ENCODE results near the gene TRIO. TPM values are rescaled to one million over a fixed set of nuclear protein-coding genes. Genes with fewer than 3 reads are reported as not detected.

Gene TRIO
- total RNA-seq, 1 donor, result 410 TPM

- H3K4me3 ChIP-seq (ENCODE audit: low read depth, low read length), result no peak overlapping the region
- DNase-seq (ENCODE audit: low read depth), result no peak
- TF ChIP-seq, protein P1, sequence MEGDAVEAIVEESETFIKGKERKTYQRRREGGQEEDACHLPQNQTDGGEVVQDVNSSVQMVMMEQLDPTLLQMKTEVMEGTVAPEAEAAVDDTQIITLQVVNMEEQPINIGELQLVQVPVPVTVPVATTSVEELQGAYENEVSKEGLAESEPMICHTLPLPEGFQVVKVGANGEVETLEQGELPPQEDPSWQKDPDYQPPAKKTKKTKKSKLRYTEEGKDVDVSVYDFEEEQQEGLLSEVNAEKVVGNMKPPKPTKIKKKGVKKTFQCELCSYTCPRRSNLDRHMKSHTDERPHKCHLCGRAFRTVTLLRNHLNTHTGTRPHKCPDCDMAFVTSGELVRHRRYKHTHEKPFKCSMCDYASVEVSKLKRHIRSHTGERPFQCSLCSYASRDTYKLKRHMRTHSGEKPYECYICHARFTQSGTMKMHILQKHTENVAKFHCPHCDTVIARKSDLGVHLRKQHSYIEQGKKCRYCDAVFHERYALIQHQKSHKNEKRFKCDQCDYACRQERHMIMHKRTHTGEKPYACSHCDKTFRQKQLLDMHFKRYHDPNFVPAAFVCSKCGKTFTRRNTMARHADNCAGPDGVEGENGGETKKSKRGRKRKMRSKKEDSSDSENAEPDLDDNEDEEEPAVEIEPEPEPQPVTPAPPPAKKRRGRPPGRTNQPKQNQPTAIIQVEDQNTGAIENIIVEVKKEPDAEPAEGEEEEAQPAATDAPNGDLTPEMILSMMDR (IDR thresholded peaks at IDR 0.05; ENCODE audit: insufficient read depth, low read depth, low read length), result no peak
Observed at GRCh38 chr5:14195588-14195987, 52.4 kb downstream of the TRIO start.

DNA sequence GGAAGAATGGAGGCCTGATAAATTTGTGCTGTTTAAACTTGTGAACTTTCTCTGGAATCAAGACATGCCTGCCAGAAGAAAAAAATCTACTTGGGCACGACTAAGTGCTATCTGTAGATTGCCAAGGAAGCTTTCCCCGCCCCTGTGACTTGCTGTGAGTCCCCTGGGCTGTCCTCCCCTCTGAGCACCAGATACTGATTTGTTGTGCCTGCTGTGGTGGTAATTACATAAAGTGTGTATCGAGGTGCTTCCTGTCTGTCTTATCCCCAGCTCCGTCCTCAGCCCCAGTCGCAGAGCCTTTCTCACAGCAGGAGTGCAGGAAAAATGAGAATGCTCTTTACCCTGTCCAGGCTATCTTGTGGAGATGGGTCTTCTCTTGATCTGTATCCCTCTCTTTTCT is 53.9 kb downstream of the TRIO start:
- TF ChIP-seq, protein P1 (IDR thresholded peaks at IDR 0.05; ENCODE audit: insufficient read depth, low read depth, low read length), result no peak
- no peak overlapping the region for H3K4me3 ChIP-seq (ENCODE audit: low read depth, low read length)
- DNase-seq (ENCODE audit: low read depth), result no peak

DNA sequence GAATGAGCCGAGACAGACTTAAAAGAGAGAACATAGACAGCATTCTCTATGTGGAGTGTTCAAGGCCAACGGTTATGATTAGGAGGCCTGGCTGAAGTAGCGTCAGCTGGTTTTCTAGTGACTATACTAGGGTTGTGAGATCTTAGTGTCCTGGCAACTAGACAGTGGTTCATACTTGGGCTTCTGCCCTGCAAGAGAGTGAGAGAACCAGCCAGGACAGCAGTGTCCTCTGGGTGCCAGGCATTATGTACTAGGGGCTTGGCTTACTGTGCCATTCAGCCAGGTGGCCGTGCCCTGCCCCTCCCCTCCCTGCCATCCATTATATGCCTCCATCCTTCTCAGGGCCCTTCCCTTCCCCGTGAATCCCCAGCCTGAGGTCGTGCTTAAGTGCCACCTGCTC is 56.8 kb downstream of the TRIO start:
- TF ChIP-seq, protein P1 (IDR thresholded peaks at IDR 0.05; ENCODE audit: insufficient read depth, low read depth, low read length), result no peak
- DNase-seq (ENCODE audit: low read depth), result no peak

GRCh38 chr5:14200312-14200990 is 57.3 kb downstream of the TRIO start:
- no peak for DNase-seq (ENCODE audit: low read depth)
- TF ChIP-seq, protein P1 (IDR thresholded peaks at IDR 0.05; ENCODE audit: insufficient read depth, low read depth, low read length), result no peak
- H3K4me3 ChIP-seq (ENCODE audit: low read depth, low read length), result no peak overlapping the region

More for the DNA sequence above, 56.8 kb downstream of the TRIO start:
- H3K4me3 ChIP-seq (ENCODE audit: low read depth, low read length), result no peak overlapping the region

DNA sequence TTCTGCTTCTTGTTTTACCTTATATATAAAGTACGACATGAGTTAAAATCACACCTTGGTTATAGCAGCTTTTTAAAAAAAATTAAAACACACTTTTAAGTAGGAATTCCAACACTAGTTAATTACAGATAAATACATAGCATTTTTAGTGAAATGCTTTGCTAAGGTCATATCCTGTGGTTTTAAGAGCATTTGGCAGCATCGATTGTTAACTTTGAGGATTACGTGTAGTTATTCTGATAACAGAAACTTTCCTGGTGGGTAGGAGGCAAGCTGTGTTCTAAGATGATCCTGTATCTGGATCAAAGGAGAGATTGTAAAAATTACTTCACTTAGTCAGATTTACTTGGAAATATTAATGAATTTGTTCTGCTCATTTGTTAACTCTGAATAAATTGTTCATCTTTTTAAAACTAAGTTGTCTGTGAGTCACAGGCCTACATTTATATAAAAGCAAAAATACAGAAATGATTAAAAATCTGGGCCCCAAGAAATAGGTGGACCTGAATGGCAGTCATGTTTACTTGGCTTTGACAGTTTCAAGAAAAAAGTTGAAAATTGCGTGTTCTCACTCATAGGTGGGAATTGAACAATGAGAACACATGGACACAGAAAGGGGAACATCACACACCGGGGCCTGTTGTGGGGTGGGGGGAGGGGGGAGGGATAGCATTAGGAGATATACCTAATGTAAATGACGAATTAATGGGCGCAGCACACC is 58.3 kb downstream of the TRIO start:
- DNase-seq (ENCODE audit: low read depth), result peak; percentile 82
- TF ChIP-seq, protein P1 (IDR thresholded peaks at IDR 0.05; ENCODE audit: insufficient read depth, low read depth, low read length), result no peak
- no peak overlapping the region for H3K4me3 ChIP-seq (ENCODE audit: low read depth, low read length)

DNA sequence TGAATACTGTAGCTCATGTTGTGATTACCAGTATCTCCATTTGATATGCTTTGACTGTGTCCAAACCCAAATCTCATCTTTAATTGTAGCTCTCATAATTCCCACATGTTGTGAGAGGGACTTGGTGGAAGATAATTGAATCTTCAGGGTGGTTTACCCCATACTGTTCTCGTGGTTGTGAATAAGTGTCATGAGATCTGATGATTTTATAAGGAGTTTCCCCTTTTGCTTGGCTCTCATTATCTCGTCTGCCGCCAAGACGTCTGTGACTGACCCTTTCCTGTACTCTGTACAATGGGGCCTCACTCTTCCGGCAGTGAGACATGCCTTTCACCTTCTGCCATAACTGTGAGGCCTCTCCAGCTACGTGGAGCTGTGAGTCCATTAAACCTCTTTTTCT is 59.3 kb downstream of the TRIO start:
- H3K4me3 ChIP-seq (ENCODE audit: low read depth, low read length), result no peak overlapping the region
- DNase-seq (ENCODE audit: low read depth), result no peak
- TF ChIP-seq, protein P1 (IDR thresholded peaks at IDR 0.05; ENCODE audit: insufficient read depth, low read depth, low read length), result no peak
